Suprapubic skin (tissue), 3 donors: ENCODE measurements around the gene GRIN2A.

Experiments
- POLR2A ChIP-seq, 2 donors: fragments of 450-650 bp; IDR thresholded peaks; one replicate each; pipeline ENCODE4 v1.6.1; 2017; ENCODE audit warnings: antibody characterized with exemption in 2 of 2, mild to moderate bottlenecking in 2 of 2, moderate library complexity in 2 of 2
- TF ChIP-seq, protein P1 (sequence below), 2 donors: fragments of 200-600 bp in 1 of 2; fragments of 450-650 bp in 1 of 2; sonication (generic) in 1 of 2; IDR thresholded peaks; one replicate each; pipeline ENCODE4 v1.5.1; 2016 to 2019; ENCODE audit warnings: antibody characterized with exemption in 2 of 2, mild to moderate bottlenecking in 1 of 2, moderate library complexity in 1 of 2

DNA sequence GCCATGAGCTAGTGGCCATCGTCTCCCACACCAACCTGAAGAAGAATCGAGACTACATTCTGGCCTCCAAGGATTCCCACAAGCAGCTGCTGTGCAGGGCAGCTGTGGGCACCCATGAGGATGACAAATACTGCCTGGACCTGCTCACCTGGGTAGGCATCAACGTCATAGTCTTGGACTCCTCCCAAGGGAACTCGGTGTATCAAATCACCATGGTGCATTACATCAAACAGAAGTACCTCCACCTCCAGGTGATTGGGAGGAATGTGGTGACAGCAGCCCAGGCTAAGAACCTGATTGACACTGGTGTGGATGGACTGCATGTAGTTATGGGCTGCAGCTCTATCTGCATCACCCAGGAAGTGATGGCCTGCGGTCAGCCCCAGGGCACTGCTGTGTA lies 70.2 kb downstream of the GRIN2A start:
- TF ChIP-seq POLR2A (IDR thresholded peaks at IDR 0.05) = no peak
- TF ChIP-seq, protein P1, sequence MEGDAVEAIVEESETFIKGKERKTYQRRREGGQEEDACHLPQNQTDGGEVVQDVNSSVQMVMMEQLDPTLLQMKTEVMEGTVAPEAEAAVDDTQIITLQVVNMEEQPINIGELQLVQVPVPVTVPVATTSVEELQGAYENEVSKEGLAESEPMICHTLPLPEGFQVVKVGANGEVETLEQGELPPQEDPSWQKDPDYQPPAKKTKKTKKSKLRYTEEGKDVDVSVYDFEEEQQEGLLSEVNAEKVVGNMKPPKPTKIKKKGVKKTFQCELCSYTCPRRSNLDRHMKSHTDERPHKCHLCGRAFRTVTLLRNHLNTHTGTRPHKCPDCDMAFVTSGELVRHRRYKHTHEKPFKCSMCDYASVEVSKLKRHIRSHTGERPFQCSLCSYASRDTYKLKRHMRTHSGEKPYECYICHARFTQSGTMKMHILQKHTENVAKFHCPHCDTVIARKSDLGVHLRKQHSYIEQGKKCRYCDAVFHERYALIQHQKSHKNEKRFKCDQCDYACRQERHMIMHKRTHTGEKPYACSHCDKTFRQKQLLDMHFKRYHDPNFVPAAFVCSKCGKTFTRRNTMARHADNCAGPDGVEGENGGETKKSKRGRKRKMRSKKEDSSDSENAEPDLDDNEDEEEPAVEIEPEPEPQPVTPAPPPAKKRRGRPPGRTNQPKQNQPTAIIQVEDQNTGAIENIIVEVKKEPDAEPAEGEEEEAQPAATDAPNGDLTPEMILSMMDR (IDR thresholded peaks at IDR 0.05) = no peak
